ENCODE data around the gene HDDC3.

The HDDC3 gene

GRCh38 chr15:90968434-90968833, 36.1 kb upstream of the HDDC3 start:
- no peak for TF ChIP-seq CTCF (conservative IDR thresholded peaks at IDR 0.05; ENCODE audit: low read depth, low read length)
- H3K4me3 ChIP-seq (ENCODE audit: low read length), result no peak overlapping the region
- DNase-seq (ENCODE audit: low read depth), result no peak

GRCh38 chr15:90967206-90967605, 34.9 kb upstream of the HDDC3 start:
- no peak for DNase-seq (ENCODE audit: low read depth)
- TF ChIP-seq CTCF (conservative IDR thresholded peaks at IDR 0.05; ENCODE audit: low read depth, low read length), result no peak

GRCh38 chr15:90966262-90966661, 33.9 kb upstream of the HDDC3 start:
- no peak for DNase-seq (ENCODE audit: low read depth)
- no peak for TF ChIP-seq CTCF (conservative IDR thresholded peaks at IDR 0.05; ENCODE audit: low read depth, low read length)
- no peak overlapping the region for H3K4me3 ChIP-seq (ENCODE audit: low read length)

More at GRCh38 chr15:90967206-90967605, 34.9 kb upstream of the HDDC3 start:
- no peak overlapping the region for H3K4me3 ChIP-seq (ENCODE audit: low read length)

- DNase-seq (ENCODE audit: low read depth), result no peak
- no peak for TF ChIP-seq CTCF (conservative IDR thresholded peaks at IDR 0.05; ENCODE audit: low read depth, low read length)
- no peak overlapping the region for H3K4me3 ChIP-seq (ENCODE audit: low read length)
These were observed 29.7 kb upstream of the HDDC3 start for GRCh38 chr15:90962021-90962420.

- no peak overlapping the region for H3K4me3 ChIP-seq (ENCODE audit: low read length)
- no peak for DNase-seq (ENCODE audit: low read depth)
- no peak for TF ChIP-seq CTCF (conservative IDR thresholded peaks at IDR 0.05; ENCODE audit: low read depth, low read length)
These were observed 28.1 kb upstream of the HDDC3 start for GRCh38 chr15:90960298-90961091.

- peak; percentile 76 for DNase-seq (ENCODE audit: low read depth)
- no peak overlapping the region for H3K4me3 ChIP-seq (ENCODE audit: low read length)
- TF ChIP-seq CTCF (conservative IDR thresholded peaks at IDR 0.05; ENCODE audit: low read depth, low read length), result no peak
These were observed 27.5 kb upstream of the HDDC3 start for GRCh38 chr15:90959894-90960293.

- H3K4me3 ChIP-seq (ENCODE audit: low read length), result no peak overlapping the region
- no peak for TF ChIP-seq CTCF (conservative IDR thresholded peaks at IDR 0.05; ENCODE audit: low read depth, low read length)
- DNase-seq (ENCODE audit: low read depth), result no peak
These were observed 26.8 kb upstream of the HDDC3 start for GRCh38 chr15:90959028-90959595.
